CD4-positive, alpha-beta T cell treated with Interferon alpha-2 for 1 hour (primary cell): ENCODE data around the gene PRKAB2.
"Not testable (repeated sequence)": the region's sequence is repeated elsewhere in the genome, so short reads cannot be mapped to it uniquely, and the experiment has no call there.

Experiments
- DNase-seq, 2 donors: peaks; one replicate each; pipeline ENCODE4 v3.0.0-alpha.2; 2020 to 2022

PRKAB2 gene, protein sequence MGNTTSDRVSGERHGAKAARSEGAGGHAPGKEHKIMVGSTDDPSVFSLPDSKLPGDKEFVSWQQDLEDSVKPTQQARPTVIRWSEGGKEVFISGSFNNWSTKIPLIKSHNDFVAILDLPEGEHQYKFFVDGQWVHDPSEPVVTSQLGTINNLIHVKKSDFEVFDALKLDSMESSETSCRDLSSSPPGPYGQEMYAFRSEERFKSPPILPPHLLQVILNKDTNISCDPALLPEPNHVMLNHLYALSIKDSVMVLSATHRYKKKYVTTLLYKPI

GRCh38 chr1:147172168-147173016 is at the start of gene PRKAB2:
Gene PRKAB2 (minus strand): TSS chr1:147172470. CDS start chr1:147172144, 326 bp downstream.
- DNase-seq = peak; percentile 92 to 94

DNA sequence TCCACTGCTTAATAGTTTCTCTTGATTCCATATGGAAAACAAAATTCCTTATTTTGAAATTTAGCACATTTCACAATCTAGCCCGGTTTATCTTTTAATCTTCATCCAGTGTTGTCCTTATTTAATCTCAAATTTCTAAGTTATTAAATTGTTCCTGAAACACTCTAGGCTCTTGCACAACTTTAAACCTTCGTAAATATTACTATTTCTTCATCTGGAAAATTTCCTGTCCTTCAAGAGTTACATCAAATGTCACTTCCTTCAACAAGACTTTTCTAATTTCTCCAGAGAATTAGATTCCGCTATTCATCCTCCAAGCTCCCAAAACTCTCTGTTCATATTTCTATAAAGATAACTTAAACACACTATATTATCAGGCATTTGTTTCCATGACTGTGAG is 46.3 kb upstream of the PRKAB2 start:
- no peak for DNase-seq

DNA sequence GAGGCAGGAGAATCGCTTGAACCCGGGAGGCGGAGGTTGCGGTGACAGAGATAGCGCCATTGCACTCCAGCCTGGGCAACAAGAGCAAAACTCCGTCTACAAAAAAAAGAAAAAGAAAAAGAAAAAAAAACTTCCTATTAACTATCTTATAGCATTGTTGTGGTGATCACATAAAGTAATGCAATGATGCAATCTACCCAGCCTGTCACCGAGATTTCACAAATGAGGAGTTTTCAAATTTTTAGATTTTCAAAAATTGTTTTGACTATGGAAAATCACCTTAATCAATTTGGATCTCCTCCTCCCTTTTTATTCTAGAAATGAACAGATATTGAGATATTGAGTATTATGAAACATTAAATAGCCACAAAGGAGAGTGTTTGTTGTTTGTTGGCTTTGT is 44.9 kb upstream of the PRKAB2 start:
- DNase-seq = no peak

DNA sequence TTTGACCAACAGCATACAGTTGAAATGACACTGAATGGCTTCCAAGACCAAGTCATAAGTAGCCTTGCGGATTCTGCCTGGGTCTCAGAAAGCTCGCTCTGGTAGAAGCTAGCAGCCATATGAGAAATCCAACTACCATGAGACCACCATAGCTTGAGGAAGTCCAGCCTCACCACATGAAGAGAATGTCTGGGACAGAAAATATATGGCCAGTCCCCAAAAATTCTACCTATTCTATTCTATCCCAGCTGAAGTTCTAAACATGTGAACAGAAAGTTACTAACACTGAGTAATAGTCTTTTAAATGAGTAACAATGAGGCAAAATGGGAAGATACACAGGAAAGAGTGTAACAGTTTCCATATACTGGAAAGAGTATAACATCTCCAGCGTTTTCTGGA is 43.9 kb upstream of the PRKAB2 start:
- no peak for DNase-seq

GRCh38 chr1:147215540-147215916 is 43.3 kb upstream of the PRKAB2 start:
- no peak for DNase-seq

DNA sequence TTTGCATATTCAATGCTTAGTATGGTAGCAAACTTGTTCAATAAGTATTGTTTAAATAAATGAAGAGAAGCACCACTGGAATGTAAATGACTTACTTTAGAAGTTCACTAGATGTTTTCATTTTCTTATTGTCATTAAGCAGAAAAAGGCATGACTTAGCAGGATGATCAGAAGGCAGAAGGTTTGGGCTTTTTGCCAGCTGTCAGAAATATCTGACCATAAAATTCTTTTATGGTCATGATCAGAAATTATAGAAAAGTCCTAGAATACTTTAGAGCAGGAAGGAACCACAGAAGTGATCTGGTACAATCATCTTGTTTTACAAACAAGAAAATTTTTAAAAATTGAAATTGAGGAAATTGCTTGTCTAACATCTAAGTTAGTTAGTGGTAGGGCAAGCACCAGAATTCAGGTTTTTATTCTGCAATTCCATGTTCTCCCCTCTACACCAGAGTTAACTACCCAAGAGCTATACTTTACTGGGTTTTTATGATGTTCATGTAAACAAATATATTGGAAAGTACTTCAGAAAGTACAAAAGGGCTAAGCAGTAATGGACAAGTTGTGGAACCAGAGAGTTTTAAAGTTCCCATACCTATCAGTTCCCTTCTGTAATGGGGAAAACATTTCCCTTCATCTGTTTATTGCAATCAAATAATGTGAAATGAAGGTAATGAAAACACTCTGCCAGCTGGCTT is 42.7 kb upstream of the PRKAB2 start:
- no peak for DNase-seq

DNA sequence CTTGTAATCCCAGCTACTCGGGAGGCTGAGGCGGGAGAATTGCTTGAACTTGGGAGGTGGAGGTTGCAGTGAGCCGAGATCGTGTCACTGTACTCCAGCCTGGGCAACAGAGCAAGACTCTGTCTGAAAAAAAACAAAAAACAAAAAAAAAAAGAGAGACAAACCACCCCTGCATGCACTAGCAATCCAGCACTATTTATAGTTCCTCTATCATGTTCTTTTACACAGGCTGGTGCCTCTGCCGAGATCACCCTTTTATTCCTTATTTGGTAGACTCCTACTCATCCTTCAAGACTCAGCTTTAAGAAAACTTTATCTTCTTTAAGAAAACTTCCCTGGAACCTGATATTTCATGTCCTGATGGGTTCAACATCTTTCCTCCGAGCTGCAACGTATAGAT is 42.1 kb upstream of the PRKAB2 start:
- no peak for DNase-seq

DNA sequence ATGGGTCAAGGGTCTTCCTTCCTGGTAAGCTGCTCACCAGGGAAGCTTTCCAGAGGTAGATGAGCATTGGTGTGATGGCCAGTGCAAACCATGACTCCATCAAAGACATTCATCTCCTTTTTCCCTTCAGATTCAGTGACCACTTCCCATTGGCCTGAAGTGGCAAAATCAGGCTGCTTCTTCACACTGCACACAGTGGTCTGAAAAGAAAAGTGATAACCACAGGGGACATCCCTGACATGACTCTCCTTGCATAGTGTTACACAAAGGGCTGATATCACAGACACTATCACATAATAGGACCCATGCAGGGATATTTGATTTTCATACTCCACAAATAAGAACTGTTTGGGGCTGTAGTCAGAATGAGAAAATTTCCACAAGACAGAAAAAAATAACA is 41.0 kb upstream of the PRKAB2 start:
- no peak for DNase-seq

- DNase-seq = no peak
Measured at GRCh38 chr1:147211577-147211976, 39.3 kb upstream of the PRKAB2 start.

DNA sequence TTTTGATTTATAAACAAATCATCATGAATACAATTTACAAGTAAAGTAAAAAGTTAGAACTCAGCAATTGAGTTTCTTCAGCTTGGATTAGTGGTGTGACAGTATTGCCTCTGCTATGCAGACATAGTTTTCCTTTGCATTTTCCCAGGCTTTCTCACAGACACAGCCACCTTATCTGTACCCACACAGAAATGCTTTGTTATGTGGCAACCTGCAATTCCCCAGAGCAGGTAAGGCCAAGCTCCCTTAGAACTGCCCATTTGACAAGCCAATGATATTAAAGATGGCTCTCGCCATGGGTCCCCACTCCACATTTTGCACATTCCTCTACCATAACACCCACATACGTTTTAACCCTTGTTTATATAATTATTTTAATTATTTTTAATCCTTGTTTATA is 38.7 kb upstream of the PRKAB2 start:
- no peak for DNase-seq

- no peak for DNase-seq
Measured at GRCh38 chr1:147209825-147210821, 37.9 kb upstream of the PRKAB2 start.

- DNase-seq = no peak
Measured at GRCh38 chr1:147208619-147209018, 36.3 kb upstream of the PRKAB2 start.

- DNase-seq = no peak
Measured at GRCh38 chr1:147207192-147207591, 34.9 kb upstream of the PRKAB2 start.

GRCh38 chr1:147204080-147204479 is 31.8 kb upstream of the PRKAB2 start:
- DNase-seq = no peak

GRCh38 chr1:147202576-147202975 is 30.3 kb upstream of the PRKAB2 start:
- no peak for DNase-seq

- DNase-seq = no peak
Measured at GRCh38 chr1:147201786-147202185, 29.5 kb upstream of the PRKAB2 start.

DNA sequence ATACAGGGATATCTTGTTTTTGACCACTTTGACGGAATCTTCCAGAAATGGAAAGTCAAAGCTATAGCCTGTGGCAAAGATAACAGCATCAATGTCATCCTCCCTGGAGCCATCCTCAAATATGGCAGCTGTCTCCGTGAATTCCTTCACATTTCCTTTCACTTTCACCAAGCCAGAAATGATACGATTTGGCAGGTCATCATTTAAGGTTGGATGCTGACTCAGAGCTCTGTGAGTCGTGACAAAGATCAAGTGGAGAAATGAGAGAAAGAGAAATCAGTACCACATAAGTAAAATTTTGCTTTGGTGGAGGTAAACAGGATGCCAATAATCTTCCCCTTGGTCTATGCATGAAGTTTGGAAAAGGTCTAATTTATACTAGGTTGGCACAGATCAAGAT is 29.0 kb upstream of the PRKAB2 start:
- DNase-seq = no peak

GRCh38 chr1:147197324-147197723 is 25.1 kb upstream of the PRKAB2 start:
- DNase-seq = not testable (repeated sequence)

- no peak for DNase-seq
Measured at GRCh38 chr1:147189514-147189913, 17.2 kb upstream of the PRKAB2 start.

DNA sequence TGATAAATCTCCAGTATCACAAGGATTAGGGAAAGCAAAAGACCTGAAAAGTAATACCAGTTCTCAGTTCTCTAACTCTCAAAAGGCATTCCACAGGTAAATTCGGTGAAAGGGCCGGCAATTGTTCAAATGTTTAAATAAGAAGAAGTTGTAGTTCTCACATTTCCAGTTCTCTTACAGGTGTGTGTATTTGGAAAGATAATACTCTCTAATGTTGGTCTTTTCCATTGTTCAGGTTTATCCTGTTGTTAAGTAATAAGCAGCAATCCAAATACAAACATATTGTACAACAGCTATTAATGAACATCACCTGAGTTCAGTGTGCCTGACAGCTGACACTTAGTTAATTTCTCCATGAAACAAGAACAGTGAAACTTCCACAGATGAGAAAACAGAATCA is 13.2 kb upstream of the PRKAB2 start:
- DNase-seq = no peak

DNA sequence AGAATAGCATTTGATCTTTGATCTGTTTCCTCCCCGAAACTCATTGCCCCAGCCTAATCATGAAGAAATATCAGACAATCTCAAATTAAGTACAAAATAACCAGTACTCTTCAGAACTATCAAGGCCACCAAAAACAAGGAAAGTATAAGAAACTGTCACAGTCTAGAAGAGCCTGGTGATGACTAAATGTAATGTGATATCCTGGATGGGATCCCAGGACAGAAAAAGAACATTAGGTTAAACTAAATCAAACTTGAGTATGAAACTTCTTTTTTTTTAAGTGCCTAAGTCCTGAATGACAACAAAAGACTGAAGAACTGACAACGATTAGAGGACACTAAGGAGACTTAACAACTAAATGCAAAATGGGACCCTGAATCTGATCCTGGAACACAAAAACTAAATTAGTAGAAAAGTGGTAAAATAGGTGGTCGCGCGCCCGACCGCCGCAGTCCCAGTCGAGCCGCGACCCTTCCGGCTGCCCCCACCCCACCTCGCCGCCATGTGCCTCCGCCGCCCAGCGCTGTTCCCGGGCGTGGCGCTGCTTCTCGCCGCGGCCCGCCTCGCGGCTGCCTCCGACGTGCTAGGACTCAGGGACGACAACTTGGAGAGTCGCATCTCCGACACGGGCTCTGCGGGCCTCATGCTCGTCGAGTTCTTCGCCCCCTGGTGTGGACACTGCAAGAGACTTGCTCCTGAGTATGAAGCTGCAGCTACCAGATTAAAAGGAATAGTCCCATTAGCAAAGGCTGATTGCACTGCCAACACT is 5.5 kb upstream of the PRKAB2 start:
- DNase-seq = no peak
